Tibial artery (tissue), 4 donors: ENCODE data around the gene PHLDB1.

Experiments
- DNase-seq, 2 donors: peaks; one replicate each; pipeline ENCODE4 v3.0.0-alpha.2; 2019
- H3K27ac ChIP-seq, 2 donors: fragments of 200-600 bp; sonication (generic) in 1 of 2; 1 replicate in 1 of 2; 2 replicates in 1 of 2; pipeline ENCODE4 v1.5.1; 2018 to 2019; ENCODE audit warnings: mild to moderate bottlenecking in 1 of 2
- H3K27me3 ChIP-seq, 2 donors: fragments of 200-600 bp; sonication (generic) in 1 of 2; one replicate each; pipeline versions ENCODE4 v1.5.1 to v1.6.0; 2016 to 2019
- H3K36me3 ChIP-seq, 3 donors: fragments of 200-600 bp; sonication (generic) in 2 of 3; one replicate each; pipeline ENCODE4 v1.5.1; 2016 to 2019; ENCODE audit warnings: mild to moderate bottlenecking in 2 of 3
- H3K4me1 ChIP-seq, 4 donors: fragments of 200-600 bp; sonication (generic) in 2 of 4; 1 replicate in 3 of 4; 2 replicates in 1 of 4; pipeline ENCODE4 v1.5.1; 2016 to 2019
- H3K4me3 ChIP-seq, 2 donors: fragments of 200-600 bp; sonication (generic) in 1 of 2; 1 replicate in 1 of 2; 2 replicates in 1 of 2; pipeline ENCODE4 v1.5.1; 2018 to 2019; ENCODE audit warnings: mild to moderate bottlenecking in 2 of 2
- H3K9me3 ChIP-seq, 3 donors: fragments of 200-600 bp; sonication (generic) in 1 of 3; one replicate each; pipeline ENCODE4 v1.5.1; 2016 to 2019
- CTCF ChIP-seq, 2 experiments: fragments of 200-600 bp in 1 of 2; fragments of 450-650 bp in 1 of 2; IDR thresholded peaks; one replicate each; pipeline ENCODE4 v1.5.1; 2017 to 2019; ENCODE audit warnings: antibody characterized with exemption in 2 of 2, mild to moderate bottlenecking in 1 of 2, moderate library complexity in 1 of 2
- intact Hi-C: fragments of 100-400 bp; cut with DNase I; formaldehyde crosslinking; loops from one replicate; pipeline ENCODE4 v1.15.0; 2023; ENCODE audit warnings: low total_unique reads

PHLDB1 gene

GRCh38 chr11:118641397-118642019, 34.1 kb downstream of the PHLDB1 start:
- TF ChIP-seq CTCF (IDR thresholded peaks at IDR 0.05): no peak
- no peak overlapping the region for H3K4me3 ChIP-seq
- intact Hi-C loops: no loop called here
- H3K36me3 ChIP-seq: peaks cover 41 to 97% (median 93%) of the 10 kb centered on the region in 3 donors
- no peak overlapping the region for H3K27ac ChIP-seq
- no peaks in the 10 kb centered on the region for H3K9me3 ChIP-seq
- DNase-seq: no peak
- H3K27me3 ChIP-seq: no peaks in the 10 kb centered on the region
- peaks cover 0 to 22% (median 0%) of the 10 kb centered on the region in 4 donors for H3K4me1 ChIP-seq

DNA sequence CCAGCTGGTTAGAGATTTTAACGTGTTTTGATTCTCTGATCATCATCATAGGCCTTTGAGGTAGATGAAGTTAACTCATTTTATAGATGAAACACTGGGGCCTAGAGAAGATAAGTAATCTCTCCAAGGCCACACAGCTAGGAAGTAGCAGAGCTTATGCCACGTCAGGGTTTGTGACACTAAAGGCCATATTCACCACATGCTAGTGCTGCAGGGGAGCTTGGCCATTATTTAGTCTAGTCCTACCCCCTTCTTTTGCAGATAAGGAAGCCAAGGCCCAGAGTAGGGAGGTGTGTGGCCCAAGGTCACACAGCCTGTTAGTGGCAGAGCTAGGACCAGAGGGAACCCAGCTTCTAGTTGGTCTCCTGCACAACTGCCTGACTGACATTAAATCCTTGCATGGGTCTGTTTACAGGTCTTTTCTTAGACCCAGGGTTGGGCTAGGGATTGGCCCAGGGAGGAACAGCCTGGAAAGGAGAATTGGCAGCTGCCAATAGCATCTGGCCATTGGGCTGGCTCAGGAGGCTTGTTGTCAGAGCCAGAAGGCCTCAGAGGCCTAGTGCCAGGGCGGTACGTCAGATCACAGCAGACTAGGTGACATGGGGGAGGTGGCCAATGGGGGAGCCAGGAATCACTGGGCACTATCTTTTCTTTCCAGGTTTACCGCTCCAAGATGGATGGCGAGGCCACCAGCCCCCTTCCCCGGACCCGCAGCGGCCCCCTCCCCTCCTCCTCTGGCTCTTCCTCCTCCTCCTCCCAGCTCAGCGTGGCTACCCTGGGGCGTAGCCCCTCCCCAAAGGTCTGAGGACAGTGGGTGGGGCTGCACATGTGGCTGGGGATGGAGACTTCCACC, 36.0 kb downstream of the PHLDB1 start:
- no peak for TF ChIP-seq CTCF (IDR thresholded peaks at IDR 0.05)
- DNase-seq: no peak
- intact Hi-C loops: no loop called here
- H3K27ac ChIP-seq: peak overlapping the region in 1 of 2 donors; percentile 7
- peaks cover 0 to 22% (median 0%) of the 10 kb centered on the region in 4 donors for H3K4me1 ChIP-seq
- H3K36me3 ChIP-seq: peaks cover 56 to 98% (median 93%) of the 10 kb centered on the region in 3 donors
- no peak overlapping the region for H3K4me3 ChIP-seq
- no peaks in the 10 kb centered on the region for H3K27me3 ChIP-seq
- no peaks in the 10 kb centered on the region for H3K9me3 ChIP-seq

DNA sequence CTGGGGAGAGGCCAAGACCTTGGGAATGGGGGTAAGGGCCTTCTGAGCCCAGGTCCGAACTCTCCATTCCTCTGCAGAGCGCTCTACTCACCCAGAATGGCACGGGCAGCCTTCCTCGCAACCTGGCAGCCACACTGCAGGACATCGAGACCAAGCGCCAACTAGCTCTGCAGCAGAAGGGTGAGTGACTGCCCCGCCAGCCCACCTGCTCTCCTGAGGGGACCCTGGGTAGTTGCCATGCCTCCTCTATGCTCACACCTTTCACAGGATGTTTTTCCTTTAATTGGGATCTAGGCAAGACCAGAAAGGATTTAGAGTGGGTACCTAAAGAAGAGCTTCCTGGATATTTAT, 36.6 kb downstream of the PHLDB1 start:
- peaks cover 0 to 22% (median 0%) of the 10 kb centered on the region in 4 donors for H3K4me1 ChIP-seq
- peaks cover 56 to 98% (median 94%) of the 10 kb centered on the region in 3 donors for H3K36me3 ChIP-seq
- no peak for TF ChIP-seq CTCF (IDR thresholded peaks at IDR 0.05)
- H3K27ac ChIP-seq: peak overlapping the region in 1 of 2 donors; percentile 7
- intact Hi-C loops: no loop called here
- H3K4me3 ChIP-seq: no peak overlapping the region
- no peaks in the 10 kb centered on the region for H3K27me3 ChIP-seq
- no peak for DNase-seq
- no peaks in the 10 kb centered on the region for H3K9me3 ChIP-seq

DNA sequence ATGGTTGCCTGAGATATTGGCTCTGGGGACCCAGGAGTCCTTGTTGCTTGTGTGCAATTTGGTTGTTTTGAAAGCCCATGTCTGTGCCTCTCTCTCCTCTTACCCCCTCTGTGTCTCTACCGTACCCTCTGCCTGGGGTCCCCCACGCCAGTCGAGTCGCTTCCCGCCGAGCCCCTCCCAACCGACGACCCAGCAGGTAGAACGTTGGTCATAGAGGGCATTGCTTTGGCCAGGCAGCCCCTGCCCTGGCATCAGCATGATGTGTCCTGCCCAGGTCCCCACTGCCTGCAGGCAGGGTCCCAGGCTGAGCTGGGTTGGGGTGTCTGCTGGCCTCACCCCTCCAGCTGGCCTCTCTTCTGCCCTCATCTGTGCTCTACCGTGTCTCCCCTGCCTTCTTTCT, 37.1 kb downstream of the PHLDB1 start:
- no peak for DNase-seq
- H3K36me3 ChIP-seq: peaks cover 54 to 98% (median 94%) of the 10 kb centered on the region in 3 donors
- intact Hi-C loops: no loop called here
- no peaks in the 10 kb centered on the region for H3K27me3 ChIP-seq
- no peaks in the 10 kb centered on the region for H3K9me3 ChIP-seq
- no peak overlapping the region for H3K4me3 ChIP-seq
- H3K4me1 ChIP-seq: peaks cover 0 to 21% (median 0%) of the 10 kb centered on the region in 4 donors
- TF ChIP-seq CTCF (IDR thresholded peaks at IDR 0.05): no peak
- H3K27ac ChIP-seq: no peak overlapping the region

DNA sequence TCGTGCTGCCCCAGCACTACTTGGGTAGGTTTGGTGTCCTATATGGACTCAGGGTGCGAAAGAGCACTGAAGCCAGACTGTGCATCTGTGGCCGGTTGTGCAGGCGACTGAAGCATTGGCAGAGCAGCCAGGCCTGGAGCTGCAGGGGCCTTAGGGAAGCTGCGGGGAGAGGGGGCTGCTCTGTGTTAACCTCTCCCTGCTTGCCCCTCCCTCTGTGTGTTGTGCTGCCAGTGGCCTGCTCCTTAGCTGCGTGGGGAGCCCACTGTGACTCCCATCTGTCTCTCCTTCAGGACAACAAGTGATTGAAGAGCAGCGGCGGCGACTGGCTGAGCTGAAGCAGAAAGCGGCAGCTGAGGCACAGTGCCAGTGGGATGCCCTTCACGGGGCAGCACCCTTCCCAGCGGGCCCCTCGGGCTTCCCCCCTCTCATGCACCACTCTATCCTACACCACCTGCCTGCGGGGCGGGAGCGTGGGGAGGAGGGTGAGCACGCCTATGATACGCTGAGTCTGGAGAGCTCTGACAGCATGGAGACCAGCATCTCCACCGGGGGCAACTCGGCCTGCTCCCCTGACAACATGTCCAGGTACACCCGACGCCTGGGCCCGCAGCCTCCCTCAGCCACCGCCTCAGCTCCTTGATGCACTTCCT, 37.8 kb downstream of the PHLDB1 start:
- H3K4me1 ChIP-seq: peaks cover 0 to 14% (median 0%) of the 10 kb centered on the region in 4 donors
- no peaks in the 10 kb centered on the region for H3K27me3 ChIP-seq
- DNase-seq: no peak
- peaks cover 57 to 98% (median 94%) of the 10 kb centered on the region in 3 donors for H3K36me3 ChIP-seq
- no peak overlapping the region for H3K27ac ChIP-seq
- intact Hi-C loops: no loop called here
- TF ChIP-seq CTCF (IDR thresholded peaks at IDR 0.05): no peak
- no peak overlapping the region for H3K4me3 ChIP-seq
- H3K9me3 ChIP-seq: no peaks in the 10 kb centered on the region
